ENCODE results near the gene CLDN20. TPM values are rescaled to one million over a fixed set of nuclear protein-coding genes. Genes with fewer than 3 reads are reported as not detected.

The CLDN20 gene
- total RNA-seq, 4 donors from 2014 or later, result not detected

DNA sequence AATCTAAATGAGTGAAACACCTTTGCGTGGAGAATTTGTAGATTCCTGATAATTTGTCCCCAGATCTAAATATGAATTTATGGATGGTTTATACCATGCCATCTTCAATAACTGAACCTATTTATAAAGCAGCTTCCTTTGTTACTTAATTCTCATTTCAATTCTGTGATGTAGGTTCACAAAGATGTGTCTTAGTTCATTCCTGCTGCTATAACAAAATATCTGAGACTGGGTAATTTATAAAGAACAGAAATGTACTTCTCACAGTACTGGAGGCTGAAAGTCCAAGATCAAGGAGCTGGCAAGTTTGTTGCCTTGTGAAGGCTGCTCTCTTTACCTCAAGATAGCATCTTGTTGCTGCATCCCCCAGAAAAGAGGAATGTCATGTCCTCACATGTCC, 52.6 kb downstream of the CLDN20 start:
- ATAC-seq (ENCODE audit: low FRiP score) (no peak), DNase-seq (ENCODE audit: low spot score) (no peak)
- TF ChIP-seq, protein P1, sequence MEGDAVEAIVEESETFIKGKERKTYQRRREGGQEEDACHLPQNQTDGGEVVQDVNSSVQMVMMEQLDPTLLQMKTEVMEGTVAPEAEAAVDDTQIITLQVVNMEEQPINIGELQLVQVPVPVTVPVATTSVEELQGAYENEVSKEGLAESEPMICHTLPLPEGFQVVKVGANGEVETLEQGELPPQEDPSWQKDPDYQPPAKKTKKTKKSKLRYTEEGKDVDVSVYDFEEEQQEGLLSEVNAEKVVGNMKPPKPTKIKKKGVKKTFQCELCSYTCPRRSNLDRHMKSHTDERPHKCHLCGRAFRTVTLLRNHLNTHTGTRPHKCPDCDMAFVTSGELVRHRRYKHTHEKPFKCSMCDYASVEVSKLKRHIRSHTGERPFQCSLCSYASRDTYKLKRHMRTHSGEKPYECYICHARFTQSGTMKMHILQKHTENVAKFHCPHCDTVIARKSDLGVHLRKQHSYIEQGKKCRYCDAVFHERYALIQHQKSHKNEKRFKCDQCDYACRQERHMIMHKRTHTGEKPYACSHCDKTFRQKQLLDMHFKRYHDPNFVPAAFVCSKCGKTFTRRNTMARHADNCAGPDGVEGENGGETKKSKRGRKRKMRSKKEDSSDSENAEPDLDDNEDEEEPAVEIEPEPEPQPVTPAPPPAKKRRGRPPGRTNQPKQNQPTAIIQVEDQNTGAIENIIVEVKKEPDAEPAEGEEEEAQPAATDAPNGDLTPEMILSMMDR (IDR thresholded peaks at IDR 0.05), result no peak

GRCh38 chr6:155317186-155317585, 53.4 kb downstream of the CLDN20 start:
- ATAC-seq (ENCODE audit: low FRiP score), result no peak
- TF ChIP-seq, protein P1 (IDR thresholded peaks at IDR 0.05), result no peak
- no peak for DNase-seq (ENCODE audit: low spot score)

DNA sequence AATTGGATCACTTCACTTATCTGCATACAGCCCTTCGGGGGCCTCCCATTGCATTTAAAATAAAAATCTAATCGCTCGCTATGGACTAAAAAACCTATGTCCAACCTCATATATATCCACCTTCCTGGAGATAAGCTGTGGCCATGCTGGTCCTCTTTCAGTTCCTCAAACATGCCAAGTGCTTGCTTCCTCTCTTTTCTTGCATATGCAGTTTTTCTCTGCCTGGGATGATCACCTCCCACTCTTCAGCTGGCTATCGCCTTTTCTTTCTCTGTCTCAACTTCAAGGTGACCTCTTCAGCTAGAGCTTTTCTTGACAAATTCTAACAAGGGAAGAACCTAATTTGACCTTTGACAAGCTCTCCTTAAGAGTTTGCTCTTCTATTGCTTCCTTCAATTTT, 56.1 kb downstream of the CLDN20 start:
- ATAC-seq (ENCODE audit: low FRiP score) (no peak), DNase-seq (ENCODE audit: low spot score) (no peak)
- TF ChIP-seq, protein P1 (IDR thresholded peaks at IDR 0.05), result no peak

- ATAC-seq (ENCODE audit: low FRiP score), result no peak
These were observed 60.4 kb downstream of the CLDN20 start for GRCh38 chr6:155324172-155324571.

GRCh38 chr6:155324993-155325392, 61.2 kb downstream of the CLDN20 start:
- DNase-seq (ENCODE audit: low spot score) (no peak), ATAC-seq (ENCODE audit: low FRiP score) (no peak)
- TF ChIP-seq, protein P1 (IDR thresholded peaks at IDR 0.05), result no peak

More at GRCh38 chr6:155324172-155324571, 60.4 kb downstream of the CLDN20 start:
- DNase-seq (ENCODE audit: low spot score), result no peak
- TF ChIP-seq, protein P1 (IDR thresholded peaks at IDR 0.05), result no peak

- DNase-seq (ENCODE audit: low spot score), result no peak
- TF ChIP-seq, protein P1 (IDR thresholded peaks at IDR 0.05), result no peak
- ATAC-seq (ENCODE audit: low FRiP score), result no peak
These were observed 62.1 kb downstream of the CLDN20 start for GRCh38 chr6:155325700-155326516.

Other genes with a start within 250 kb of the CLDN20 start
- gene TFB1M, start 50.5 kb downstream of the CLDN20 start, total RNA-seq, result 1 to 10 TPM; 6.4 to 9.2 (median 7.2) TPM
- not detected for gene NOX3, start 191.8 kb downstream of the CLDN20 start, total RNA-seq

All from omental fat pad (tissue), 4 donors.